Measurements from ENCODE around the gene PGGHG.
"Not testable (repeated sequence)": the region's sequence is repeated elsewhere in the genome, so short reads cannot be mapped to it uniquely, and the experiment has no call there.

PGGHG gene

GRCh38 chr11:299081-299891, 10.4 kb downstream of the PGGHG start, which contains the start of gene IFITM5:
Gene IFITM5 (minus strand): TSS chr11:299526. CDS start chr11:299490, 36 bp downstream.
- DNase-seq: no peak

- no peak for DNase-seq
Measured at GRCh38 chr11:299951-300735, 11.2 kb downstream of the PGGHG start.

- no peak for DNase-seq
Measured at GRCh38 chr11:303363-303762, 14.4 kb downstream of the PGGHG start.

- DNase-seq: no peak
Measured at GRCh38 chr11:304061-304506, 15.2 kb downstream of the PGGHG start.

GRCh38 chr11:304915-305843, 16.3 kb downstream of the PGGHG start:
- DNase-seq: no peak

GRCh38 chr11:305844-306211, 16.9 kb downstream of the PGGHG start:
- no peak for DNase-seq

- no peak for DNase-seq
Measured at GRCh38 chr11:306645-307371, 17.9 kb downstream of the PGGHG start.

- DNase-seq: not testable (repeated sequence)
Measured at GRCh38 chr11:307766-308708, 19.1 kb downstream of the PGGHG start, which contains the start of gene IFITM2. Gene IFITM2 (plus strand): TSS chr11:307816. CDS start chr11:308193, 377 bp downstream.

GRCh38 chr11:308740-309665, 20.1 kb downstream of the PGGHG start:
- not testable (repeated sequence) for DNase-seq

- not testable (repeated sequence) for DNase-seq
Measured at GRCh38 chr11:309979-310572, 21.1 kb downstream of the PGGHG start.

GRCh38 chr11:311013-311748, 22.3 kb downstream of the PGGHG start:
- not testable (repeated sequence) for DNase-seq

GRCh38 chr11:312092-312816, 23.3 kb downstream of the PGGHG start:
- no peak for DNase-seq

GRCh38 chr11:313304-313786, 24.4 kb downstream of the PGGHG start:
- DNase-seq: no peak

- DNase-seq: no peak
Measured at GRCh38 chr11:313787-314553, 25.0 kb downstream of the PGGHG start, which contains the start of gene IFITM1. Gene IFITM1 (plus strand): TSS chr11:314040. CDS start chr11:314171, 131 bp downstream.

GRCh38 chr11:314554-314875, 25.6 kb downstream of the PGGHG start:
- DNase-seq: not testable (repeated sequence)

GRCh38 chr11:315051-315481, 26.1 kb downstream of the PGGHG start:
- DNase-seq: no peak

- no peak for DNase-seq
Measured at GRCh38 chr11:315516-315994, 26.6 kb downstream of the PGGHG start.

Measured in NCI-H774 (cell line).